Activated CD8-positive, alpha-beta memory T cell treated with anti-CD3 and anti-CD28 coated beads for 4 hours (primary cell): ENCODE measurements around the gene IL4R.

Experiments used
- DNase-seq, 2 donors: peaks; one replicate each; pipeline ENCODE4 v3.0.0-alpha.2; 2020; ENCODE audit warnings: low read depth in 2 of 2

IL4R gene

GRCh38 chr16:27315333-27316037, 1.7 kb downstream of the IL4R start:
- DNase-seq, result no peak

GRCh38 chr16:27316038-27316680, 2.4 kb downstream of the IL4R start:
- DNase-seq, result no peak

GRCh38 chr16:27317320-27317719, 3.5 kb downstream of the IL4R start:
- no peak for DNase-seq

- DNase-seq, result peak; percentile 15 to 31
Observed at GRCh38 chr16:27317738-27318391, 4.1 kb downstream of the IL4R start.

GRCh38 chr16:27318392-27319256, 4.8 kb downstream of the IL4R start:
- peak; percentile 19 to 41 for DNase-seq

GRCh38 chr16:27319257-27319965, 5.6 kb downstream of the IL4R start:
- DNase-seq, result no peak

- no peak for DNase-seq
Observed at GRCh38 chr16:27320261-27321012, 6.7 kb downstream of the IL4R start.

GRCh38 chr16:27321013-27321915, 7.5 kb downstream of the IL4R start:
- no peak for DNase-seq

GRCh38 chr16:27322858-27323780, 9.3 kb downstream of the IL4R start:
- DNase-seq, result no peak

- DNase-seq, result no peak
Observed at GRCh38 chr16:27323781-27324561, 10.2 kb downstream of the IL4R start.

GRCh38 chr16:27324851-27325301, 11.1 kb downstream of the IL4R start:
- no peak for DNase-seq

GRCh38 chr16:27325736-27326135, 12.0 kb downstream of the IL4R start:
- DNase-seq, result no peak

- DNase-seq, result no peak
Observed at GRCh38 chr16:27326251-27326650, 12.5 kb downstream of the IL4R start.

- peak in 1 of 2 donors; percentile 15 for DNase-seq
Observed at GRCh38 chr16:27326738-27327585, 13.2 kb downstream of the IL4R start.

GRCh38 chr16:27327586-27327915, 13.8 kb downstream of the IL4R start:
- no peak for DNase-seq

- DNase-seq, result no peak
Observed at GRCh38 chr16:27328937-27329336, 15.2 kb downstream of the IL4R start.
